Activated CD4-positive, alpha-beta T cell treated with anti-CD3 and anti-CD28 coated beads, Interleukin-10, Interleukin-2, amounts not matched to agents 100 ng/mL and 50 ng/mL, durations not matched to agents 16 hours and 8 hours (primary cell): ENCODE results near the gene LDAH.

ENCODE experiments used
- DNase-seq: peaks from one replicate; pipeline ENCODE4 v3.0.0-alpha.2; 2020

Gene LDAH

GRCh38 chr2:20678086-20678395, 144.9 kb downstream of the LDAH start:
- DNase-seq, result no peak

- DNase-seq, result no peak
These were observed 145.4 kb downstream of the LDAH start for GRCh38 chr2:20677301-20678085.

- no peak for DNase-seq
These were observed 146.3 kb downstream of the LDAH start for GRCh38 chr2:20676353-20677215.

GRCh38 chr2:20675701-20676352, 147.1 kb downstream of the LDAH start:
- DNase-seq, result peak; percentile 24

GRCh38 chr2:20674974-20675679, 147.8 kb downstream of the LDAH start:
- DNase-seq, result no peak

GRCh38 chr2:20674309-20674965, 148.5 kb downstream of the LDAH start:
- DNase-seq, result no peak

GRCh38 chr2:20673686-20674308, 149.1 kb downstream of the LDAH start:
- DNase-seq, result no peak

- DNase-seq, result no peak
These were observed 150.5 kb downstream of the LDAH start for GRCh38 chr2:20672201-20672951.

GRCh38 chr2:20671736-20672080, 151.2 kb downstream of the LDAH start:
- DNase-seq, result no peak

GRCh38 chr2:20671036-20671735, 151.7 kb downstream of the LDAH start:
- no peak for DNase-seq

- no peak for DNase-seq
These were observed 152.4 kb downstream of the LDAH start for GRCh38 chr2:20670315-20671035.

- no peak for DNase-seq
These were observed 153.2 kb downstream of the LDAH start for GRCh38 chr2:20669562-20670314.

- no peak for DNase-seq
These were observed 153.9 kb downstream of the LDAH start for GRCh38 chr2:20668871-20669475.

- DNase-seq, result no peak
These were observed 154.4 kb downstream of the LDAH start for GRCh38 chr2:20668451-20668850.

GRCh38 chr2:20667531-20668401, 155.1 kb downstream of the LDAH start:
- DNase-seq, result no peak

- DNase-seq, result no peak
These were observed 155.8 kb downstream of the LDAH start for GRCh38 chr2:20667151-20667530.

- no peak for DNase-seq
These were observed 156.4 kb downstream of the LDAH start, which contains the start of gene GDF7 for GRCh38 chr2:20666304-20667150. TSS of gene GDF7 (plus strand) at chr2:20667144. CDS start at chr2:20667240, 96 bp downstream.
